Activated CD4-positive, alpha-beta T cell treated with anti-CD3 and anti-CD28 coated beads, Interleukin-10, Interleukin-2, amounts not matched to agents 100 ng/mL and 50 ng/mL, durations not matched to agents 16 hours and 8 hours (primary cell): ENCODE measurements around the gene USP9X.
"Not testable (repeated sequence)": the region's sequence is repeated elsewhere in the genome, so short reads cannot be mapped to it uniquely, and the experiment has no call there.

Source experiments
- DNase-seq: peaks from one replicate; pipeline ENCODE4 v3.0.0-alpha.2; 2020

Gene USP9X

GRCh38 chrX:41087201-41087600, 2.0 kb downstream of the USP9X start:
- no peak for DNase-seq

- DNase-seq, result peak; percentile 34
Observed at GRCh38 chrX:41090568-41091238, 5.5 kb downstream of the USP9X start.

- no peak for DNase-seq
Observed at GRCh38 chrX:41092776-41093175, 7.5 kb downstream of the USP9X start.

- no peak for DNase-seq
Observed at GRCh38 chrX:41095174-41095573, 9.9 kb downstream of the USP9X start.

GRCh38 chrX:41095908-41096307, 10.7 kb downstream of the USP9X start:
- DNase-seq, result no peak

GRCh38 chrX:41096339-41096955, 11.2 kb downstream of the USP9X start:
- DNase-seq, result no peak

GRCh38 chrX:41097326-41097725, 12.1 kb downstream of the USP9X start:
- DNase-seq, result no peak

- DNase-seq, result no peak
Observed at GRCh38 chrX:41100200-41100599, 15.0 kb downstream of the USP9X start.

GRCh38 chrX:41100819-41101218, 15.6 kb downstream of the USP9X start:
- DNase-seq, result no peak

- no peak for DNase-seq
Observed at GRCh38 chrX:41105005-41105404, 19.8 kb downstream of the USP9X start.

- DNase-seq, result not testable (repeated sequence)
Observed at GRCh38 chrX:41106257-41106656, 21.0 kb downstream of the USP9X start.

GRCh38 chrX:41108007-41108406, 22.8 kb downstream of the USP9X start:
- no peak for DNase-seq

GRCh38 chrX:41108463-41109205, 23.4 kb downstream of the USP9X start:
- no peak for DNase-seq

- DNase-seq, result no peak
Observed at GRCh38 chrX:41110801-41111625, 25.8 kb downstream of the USP9X start.

- peak; percentile 38 for DNase-seq
Observed at GRCh38 chrX:41115104-41115425, 29.8 kb downstream of the USP9X start.

GRCh38 chrX:41116948-41117347, 31.7 kb downstream of the USP9X start:
- peak; percentile 84 for DNase-seq

GRCh38 chrX:41118156-41118555, 32.9 kb downstream of the USP9X start:
- peak; percentile 71 for DNase-seq

GRCh38 chrX:41119803-41120202, 34.6 kb downstream of the USP9X start:
- peak; percentile 40 for DNase-seq

- no peak for DNase-seq
Observed at GRCh38 chrX:41121766-41122165, 36.5 kb downstream of the USP9X start.

- no peak for DNase-seq
Observed at GRCh38 chrX:41122664-41123257, 37.5 kb downstream of the USP9X start.

- DNase-seq, result no peak
Observed at GRCh38 chrX:41127477-41128192, 42.4 kb downstream of the USP9X start.

GRCh38 chrX:41128955-41129354, 43.7 kb downstream of the USP9X start:
- DNase-seq, result no peak
